Omental fat pad (tissue), 4 donors: ENCODE measurements around the gene RRP9. TPM values are rescaled to one million over a fixed set of nuclear protein-coding genes. Genes with fewer than 3 reads are reported as not detected.

ENCODE experiments used
- ATAC-seq: fragments of 150-250 bp; one replicate; pipeline ENCODE4 v1.9.1; 2016; ENCODE audit warnings: mild to moderate bottlenecking, moderate library complexity; ENCODE audit not compliant: low FRiP score
- DNase-seq: peaks from one replicate; pipeline ENCODE4 v3.0.0-alpha.2; 2019; ENCODE audit warnings: low spot score
- CTCF ChIP-seq, 3 donors: fragments of 450-650 bp; IDR thresholded peaks; one replicate each; pipeline ENCODE4 v1.5.1; 2016 to 2017; ENCODE audit warnings: antibody characterized with exemption in 3 of 3, mild to moderate bottlenecking in 3 of 3, moderate library complexity in 2 of 3
- total RNA-seq, 4 donors: library from RNA; depleted of rRNA; stranded (reverse); fragments of >200 nt; gene quantifications; one replicate each; pipeline ENCODE4 v1.1.0, GENCODE V29; 2016

Gene RRP9
- total RNA-seq, 4 donors from 2014 or later = 19.2 to 55.8 (median 21.3) TPM

- no peak for TF ChIP-seq CTCF (IDR thresholded peaks at IDR 0.05)
- DNase-seq (no peak), ATAC-seq (no peak)
Measured at GRCh38 chr3:51954713-51955112, 13.0 kb upstream of the RRP9 start.

- ATAC-seq (no peak), DNase-seq (no peak)
- no peak for TF ChIP-seq CTCF (IDR thresholded peaks at IDR 0.05)
Measured at GRCh38 chr3:51954105-51954504, 12.4 kb upstream of the RRP9 start.

GRCh38 chr3:51953445-51953844 lies 11.7 kb upstream of the RRP9 start:
- DNase-seq = no peak
- ATAC-seq = no peak
- TF ChIP-seq CTCF (IDR thresholded peaks at IDR 0.05) = no peak

- DNase-seq (no peak), ATAC-seq (no peak)
- TF ChIP-seq CTCF (IDR thresholded peaks at IDR 0.05) = no peak
Measured at GRCh38 chr3:51950899-51951298, 9.2 kb upstream of the RRP9 start.

GRCh38 chr3:51949121-51949520 lies 7.4 kb upstream of the RRP9 start:
- DNase-seq = no peak
- no peak for TF ChIP-seq CTCF (IDR thresholded peaks at IDR 0.05)
- no peak for ATAC-seq

GRCh38 chr3:51948016-51948580 lies 6.4 kb upstream of the RRP9 start:
- TF ChIP-seq CTCF (IDR thresholded peaks at IDR 0.05) = no peak
- ATAC-seq (no peak), DNase-seq (no peak)

- DNase-seq (no peak), ATAC-seq (no peak)
- no peak for TF ChIP-seq CTCF (IDR thresholded peaks at IDR 0.05)
Measured at GRCh38 chr3:51947215-51947900, 5.7 kb upstream of the RRP9 start.
